H9 (cell line): ENCODE data around the gene DENND4A. TPM values are rescaled to one million over a fixed set of nuclear protein-coding genes. Genes with fewer than 3 reads are reported as not detected.

Experiments used
- DNase-seq: peaks from one replicate; pipeline ENCODE4 v3.0.0-alpha.2; 2017
- H2AFZ ChIP-seq: one replicate; pipeline ENCODE4 v1.6.1; 2013; ENCODE audit warnings: mild to moderate bottlenecking, low read length, control low read depth, moderate library complexity
- H2AK5ac ChIP-seq: 2 replicates; pipeline ENCODE4 v1.6.1; 2013; ENCODE audit warnings: low read length, control low read depth, mixed read lengths; ENCODE audit not compliant: insufficient read length
- H2BK120ac ChIP-seq: one replicate; pipeline ENCODE4 v1.6.1; 2013; ENCODE audit warnings: low read depth, mild to moderate bottlenecking, low read length, control low read depth, inconsistent platforms; ENCODE audit not compliant: poor library complexity, severe bottlenecking
- H2BK12ac ChIP-seq: 2 replicates; pipeline ENCODE4 v1.6.1; 2013; ENCODE audit warnings: low read length, control low read depth, mixed read lengths, low read depth; ENCODE audit not compliant: insufficient read length
- H2BK15ac ChIP-seq: 2 replicates; pipeline ENCODE4 v1.6.1; 2013; ENCODE audit warnings: low read depth, low read length, control low read depth
- H2BK20ac ChIP-seq: one replicate; pipeline ENCODE4 v1.6.1; 2013; ENCODE audit warnings: low read depth, mild to moderate bottlenecking, low read length, control low read depth, inconsistent platforms; ENCODE audit not compliant: poor library complexity, severe bottlenecking
- H2BK5ac ChIP-seq: 2 replicates; pipeline ENCODE4 v1.6.1; 2013; ENCODE audit warnings: low read length, control low read depth, mixed read lengths; ENCODE audit not compliant: insufficient read length
- H3K14ac ChIP-seq: 2 replicates; pipeline ENCODE4 v1.6.1; 2013; ENCODE audit warnings: low read length, control low read depth; ENCODE audit not compliant: insufficient read depth
- H3K18ac ChIP-seq: 2 replicates; pipeline ENCODE4 v1.6.1; 2013; ENCODE audit warnings: low read depth, mild to moderate bottlenecking, mixed read lengths, low read length, control low read depth; ENCODE audit not compliant: insufficient read length
- H3K23ac ChIP-seq: 2 replicates; pipeline ENCODE4 v1.6.1; 2013; ENCODE audit warnings: low read length, control low read depth, mixed read lengths, low read depth; ENCODE audit not compliant: insufficient read length
- H3K23me2 ChIP-seq: 2 replicates; pipeline ENCODE4 v1.6.1; 2013; ENCODE audit warnings: low read depth, mild to moderate bottlenecking, mixed read lengths, low read length, control low read depth; ENCODE audit not compliant: insufficient read length, poor library complexity, severe bottlenecking
- H3K27ac ChIP-seq: 2 replicates; pipeline ENCODE4 v1.5.1; 2013; ENCODE audit warnings: low read length, control low read depth, mixed read lengths, low read depth; ENCODE audit not compliant: insufficient read length
- H3K27me3 ChIP-seq: 2 replicates; pipeline ENCODE4 v1.6.1; 2013; ENCODE audit warnings: low read length, control low read depth, inconsistent platforms; ENCODE audit not compliant: insufficient read depth
- H3K4ac ChIP-seq: 2 replicates; pipeline ENCODE4 v1.6.1; 2013; ENCODE audit warnings: low read depth, mild to moderate bottlenecking, control low read depth, inconsistent platforms, low read length, moderate library complexity
- H3K4me1 ChIP-seq: 2 replicates; pipeline ENCODE4 v1.6.1; 2013; ENCODE audit warnings: low read length, control low read depth, inconsistent platforms; ENCODE audit not compliant: insufficient read depth
- H3K4me2 ChIP-seq: 2 replicates; pipeline ENCODE4 v1.6.1; 2013; ENCODE audit warnings: low read length, control low read depth, mixed read lengths; ENCODE audit not compliant: insufficient read length, insufficient read depth
- H3K56ac ChIP-seq: 2 replicates; pipeline ENCODE4 v1.6.1; 2013; ENCODE audit warnings: low read depth, mild to moderate bottlenecking, mixed read lengths, low read length, control low read depth; ENCODE audit not compliant: insufficient read length
- H3K79me1 ChIP-seq: 2 replicates; pipeline ENCODE4 v1.6.1; 2013; ENCODE audit warnings: low read depth, mild to moderate bottlenecking, moderate library complexity, low read length, control low read depth, inconsistent platforms; ENCODE audit not compliant: insufficient read depth, poor library complexity, severe bottlenecking
- H3K79me2 ChIP-seq: 2 replicates; pipeline ENCODE4 v1.6.1; 2013; ENCODE audit warnings: low read length, control low read depth, inconsistent platforms; ENCODE audit not compliant: insufficient read depth
- H3K9ac ChIP-seq: 2 replicates; pipeline ENCODE4 v1.6.1; 2013; ENCODE audit warnings: low read length, control low read depth, mixed read lengths; ENCODE audit not compliant: insufficient read length; ENCODE audit errors: extremely low read depth
- H3K9me3 ChIP-seq: one replicate; pipeline ENCODE4 v1.6.1; 2013; ENCODE audit warnings: low read depth, low read length, inconsistent platforms; ENCODE audit not compliant: control insufficient read depth
- H3T11ph ChIP-seq: one replicate; pipeline ENCODE4 v1.6.1; 2013; ENCODE audit warnings: mild to moderate bottlenecking, low read length, control low read depth, inconsistent platforms
- H4K20me1 ChIP-seq: one replicate; pipeline ENCODE4 v1.6.1; 2013; ENCODE audit not compliant: control insufficient read depth, insufficient read length, insufficient read depth
- H4K5ac ChIP-seq: 2 replicates; pipeline ENCODE4 v1.6.1; 2013; ENCODE audit warnings: low read depth, mild to moderate bottlenecking, mixed read lengths, low read length, control low read depth; ENCODE audit not compliant: insufficient read length
- H4K8ac ChIP-seq: replicated peaks from 2 replicates; pipeline ENCODE4 v1.6.1; 2013; ENCODE audit warnings: low read length, control low read depth, mixed read lengths, low read depth; ENCODE audit not compliant: insufficient read length
- H4K91ac ChIP-seq: 2 replicates; pipeline ENCODE4 v1.6.1; 2013; ENCODE audit warnings: low read depth, mild to moderate bottlenecking, moderate library complexity, mixed read lengths, low read length, control low read depth; ENCODE audit not compliant: insufficient read length
- H3K27ac Mint-ChIP-seq, 3 experiments: 2 replicates in 2 of 3; 3 replicates in 1 of 3; pipeline ENCODE4 v1.8.0; 2020 to 2021; ENCODE audit warnings: mixed read lengths in 3 of 3, mild to moderate bottlenecking in 1 of 3, moderate library complexity in 1 of 3
- H3K27me3 Mint-ChIP-seq: 2 replicates; pipeline ENCODE4 v1.8.0; 2021; ENCODE audit warnings: low read depth, mild to moderate bottlenecking, moderate library complexity, mixed read lengths
- H3K36me3 Mint-ChIP-seq, 3 experiments: 2 replicates in 2 of 3; 3 replicates in 1 of 3; pipeline ENCODE4 v1.8.0; 2020 to 2021; ENCODE audit warnings: low read depth in 3 of 3, mixed read lengths in 3 of 3; ENCODE audit not compliant: insufficient read depth in 1 of 3
- H3K4me1 Mint-ChIP-seq, 2 experiments: 2 replicates each; pipeline ENCODE4 v1.8.0; 2020; ENCODE audit warnings: mixed read lengths in 2 of 2
- H3K4me3 Mint-ChIP-seq, 2 experiments: 2 replicates in 1 of 2; 3 replicates in 1 of 2; pipeline ENCODE4 v1.8.0; 2020 to 2021; ENCODE audit warnings: mild to moderate bottlenecking in 2 of 2, mixed read lengths in 2 of 2, moderate library complexity in 1 of 2
- H3K9me3 Mint-ChIP-seq, 2 experiments: 2 replicates in 1 of 2; 3 replicates in 1 of 2; pipeline ENCODE4 v1.8.0; 2020; ENCODE audit warnings: mild to moderate bottlenecking in 2 of 2, mixed read lengths in 2 of 2, moderate library complexity in 1 of 2
- CTCF ChIP-seq: fragments of 200-600 bp; sonication (generic); conservative IDR thresholded peaks from 3 replicates; pipeline ENCODE4 v1.8.0; 2021; ENCODE audit warnings: antibody characterized with exemption, mild to moderate bottlenecking
- WGBS: extraction: QIAGEN DNeasy Blood & Tissue Kit; methylation state at CpG from one replicate; pipeline ENCODE4 v1.1.7; 2013; ENCODE audit warnings: missing lambda C conversion rate, low lambda C conversion rate, mixed read lengths; ENCODE audit not compliant: insufficient read length; ENCODE audit errors: extremely low coverage; 5-methylcytosine and 5-hydroxymethylcytosine counted together
- total RNA-seq: library from RNA; stranded (reverse); gene quantifications from 2 replicates; pipeline ENCODE4 v1.2.1, GENCODE V29; 2021

The DENND4A gene
- total RNA-seq, 1 experiment from 2014 or later = 4.7 TPM

- no peaks in the 10 kb centered on the region for H3K9me3 Mint-ChIP-seq
- no CpG with 5 or more reads among the region's 13 CpGs for WGBS
- peaks cover 6% of the 10 kb centered on the region for H3K23me2 ChIP-seq
- H3K4ac ChIP-seq = no peak overlapping the region
- H3K56ac ChIP-seq = no peak overlapping the region
- no peaks in the 10 kb centered on the region for H3K79me1 ChIP-seq
- H3K18ac ChIP-seq = no peak overlapping the region
- no peak overlapping the region for H2BK20ac ChIP-seq
- peaks cover 5% of the 10 kb centered on the region; the same call in 1 of the 2 replicates for H3K4me1 ChIP-seq
- no peak overlapping the region for H2BK12ac ChIP-seq
- no peak for TF ChIP-seq CTCF
- no peaks in the 10 kb centered on the region for H3K36me3 Mint-ChIP-seq
- H3K27ac ChIP-seq = no peak overlapping the region
- no peak overlapping the region for H3K9ac ChIP-seq
- no peak overlapping the region for H4K8ac ChIP-seq
- H3K4me3 Mint-ChIP-seq = peak overlapping the region; percentile 88 to 92
- H3K23ac ChIP-seq = no peak overlapping the region
- no peaks in the 10 kb centered on the region for H3K9me3 ChIP-seq
- H2BK15ac ChIP-seq = no peak overlapping the region
- no peaks in the 10 kb centered on the region for H3K27me3 ChIP-seq
- no peak overlapping the region for H2AFZ ChIP-seq
- no peak for DNase-seq
- H3K4me2 ChIP-seq = peak overlapping the region; percentile 56
- no peak overlapping the region for H2BK5ac ChIP-seq
- no peak overlapping the region for H2AK5ac ChIP-seq
- H4K91ac ChIP-seq = no peak overlapping the region
- H2BK120ac ChIP-seq = no peak overlapping the region
- no peaks in the 10 kb centered on the region for H3K79me2 ChIP-seq
- H3T11ph ChIP-seq = no peak overlapping the region
- H3K4me1 Mint-ChIP-seq = peaks cover 23 to 26% of the 10 kb centered on the region in 2 experiments
- H4K5ac ChIP-seq = no peak overlapping the region
- no peak overlapping the region for H3K14ac ChIP-seq
- H3K27ac Mint-ChIP-seq = peak overlapping the region; percentile 94 to 99 (median 97); a peak in 5 of 7 replicates
- H3K27me3 Mint-ChIP-seq = 0 out of 2 replicates have a peak, but pooled peaks cover 2% of the 10 kb centered on the region
- H4K20me1 ChIP-seq = no peaks in the 10 kb centered on the region
Observed at GRCh38 chr15:65792988-65793817, 1.1 kb upstream of the DENND4A start.
